ENCODE data around the gene KAZN.
"Not testable (repeated sequence)": the region's sequence is repeated elsewhere in the genome, so short reads cannot be mapped to it uniquely, and the experiment has no call there.

The KAZN gene

GRCh38 chr1:14598498-14599182, at the start of gene KAZN:
Gene KAZN (plus strand): TSS chr1:14598685.
- peak; percentile 72 for DNase-seq

GRCh38 chr1:14549897-14550620, 48.4 kb upstream of the KAZN start:
- peak; percentile 51 for DNase-seq

GRCh38 chr1:14551386-14551785, 47.1 kb upstream of the KAZN start:
- no peak for DNase-seq

- no peak for DNase-seq
These were observed 46.1 kb upstream of the KAZN start for GRCh38 chr1:14552246-14552965.

- no peak for DNase-seq
These were observed 44.8 kb upstream of the KAZN start for GRCh38 chr1:14553711-14554110.

GRCh38 chr1:14555091-14555490, 43.4 kb upstream of the KAZN start:
- DNase-seq: no peak

- DNase-seq: no peak
These were observed 37.3 kb upstream of the KAZN start for GRCh38 chr1:14561014-14561693.

- DNase-seq: no peak
These were observed 33.4 kb upstream of the KAZN start for GRCh38 chr1:14565090-14565489.

GRCh38 chr1:14567056-14567455, 31.4 kb upstream of the KAZN start:
- DNase-seq: no peak

- DNase-seq: no peak
These were observed 30.6 kb upstream of the KAZN start for GRCh38 chr1:14567903-14568302.

GRCh38 chr1:14568716-14569355, 29.6 kb upstream of the KAZN start:
- no peak for DNase-seq

GRCh38 chr1:14570514-14570913, 28.0 kb upstream of the KAZN start:
- no peak for DNase-seq

- DNase-seq: no peak
These were observed 26.4 kb upstream of the KAZN start for GRCh38 chr1:14571810-14572767.

- DNase-seq: no peak
These were observed 25.6 kb upstream of the KAZN start for GRCh38 chr1:14572861-14573260.

GRCh38 chr1:14576155-14576554, 22.3 kb upstream of the KAZN start:
- DNase-seq: no peak

- DNase-seq: no peak
These were observed 21.2 kb upstream of the KAZN start for GRCh38 chr1:14577261-14577660.

- DNase-seq: no peak
These were observed 20.3 kb upstream of the KAZN start for GRCh38 chr1:14578156-14578555.

GRCh38 chr1:14580295-14580694, 18.2 kb upstream of the KAZN start:
- not testable (repeated sequence) for DNase-seq

GRCh38 chr1:14580986-14581385, 17.5 kb upstream of the KAZN start:
- no peak for DNase-seq

- no peak for DNase-seq
These were observed 14.7 kb upstream of the KAZN start for GRCh38 chr1:14583788-14584187.

- DNase-seq: no peak
These were observed 12.8 kb upstream of the KAZN start for GRCh38 chr1:14585728-14586127.

Measured in NCI-H1105 (cell line).